HepG2 (cell line): ENCODE data around the gene MRPS5. TPM values are rescaled to one million over a fixed set of nuclear protein-coding genes. Genes with fewer than 3 reads are reported as not detected.

ENCODE experiments used
- DNMT1 ChIP-seq: sonication (generic); formaldehyde crosslinking; IDR thresholded peaks from 2 replicates; pipeline ENCODE4 v1.5.1; 2020; ENCODE audit warnings: mild to moderate bottlenecking, missing genetic modification reagents
- FOXA1 ChIP-seq, 2 experiments: fragments of 450-650 bp in 1 of 2; sonication (generic) in 1 of 2; formaldehyde crosslinking in 1 of 2; IDR thresholded peaks; 2 replicates each; pipeline versions ENCODE4 v1.4.0 to v1.6.1; 2016 to 2020; ENCODE audit warnings: missing genetic modification reagents in 1 of 2
- GPN1 ChIP-seq: sonication (generic); formaldehyde crosslinking; IDR thresholded peaks from 2 replicates; pipeline ENCODE4 v1.5.1; 2020; ENCODE audit warnings: missing genetic modification reagents, borderline replicate concordance
- HMG20A ChIP-seq: IDR thresholded peaks from 2 replicates; pipeline ENCODE4 v1.6.1; 2016; ENCODE audit warnings: borderline replicate concordance
- KAT2B ChIP-seq: fragments of 150-350 bp; IDR thresholded peaks from 2 replicates; pipeline ENCODE4 v1.6.1; 2014; ENCODE audit warnings: low read depth, low read length, borderline replicate concordance
- KLF15 ChIP-seq: sonication (generic); formaldehyde crosslinking; IDR thresholded peaks from 2 replicates; pipeline ENCODE4 v1.8.1; 2023; ENCODE audit warnings: borderline replicate concordance, mild to moderate bottlenecking, inconsistent platforms, missing genetic modification reagents, mixed read lengths
- MED8 ChIP-seq: sonication (generic); formaldehyde crosslinking; IDR thresholded peaks from 2 replicates; pipeline ENCODE4 v1.8.1; 2023; ENCODE audit warnings: mild to moderate bottlenecking, missing genetic modification reagents; ENCODE audit not compliant: insufficient replicate concordance
- MTF2 ChIP-seq: sonication (generic); formaldehyde crosslinking; IDR thresholded peaks from 2 replicates; pipeline ENCODE4 v1.5.0; 2020; ENCODE audit warnings: missing genetic modification reagents, borderline replicate concordance
- PPARG ChIP-seq: conservative IDR thresholded peaks from 2 replicates; pipeline ENCODE4 v1.6.1; 2016; ENCODE audit warnings: missing biosample characterization, missing genetic modification reagents
- RAD21 ChIP-seq: fragments of 450-650 bp; formaldehyde crosslinking; IDR thresholded peaks from 2 replicates; pipeline ENCODE4 v1.5.0; 2020; ENCODE audit warnings: mild to moderate bottlenecking
- RCOR2 ChIP-seq: IDR thresholded peaks from 2 replicates; pipeline ENCODE4 v1.6.1; 2016; ENCODE audit warnings: missing biosample characterization, missing genetic modification reagents
- RFXAP ChIP-seq: sonication (generic); formaldehyde crosslinking; IDR thresholded peaks from 2 replicates; pipeline ENCODE4 v1.4.0; 2020; ENCODE audit warnings: missing genetic modification reagents, borderline replicate concordance
- TOE1 ChIP-seq: sonication (generic); formaldehyde crosslinking; IDR thresholded peaks from 2 replicates; pipeline ENCODE4 v1.4.0; 2020; ENCODE audit warnings: mild to moderate bottlenecking, missing genetic modification reagents
- TP53 ChIP-seq: sonication (generic); formaldehyde crosslinking; conservative IDR thresholded peaks from 2 replicates; pipeline ENCODE4 v1.4.0; 2020; ENCODE audit warnings: missing genetic modification reagents
- ZFY ChIP-seq: sonication (generic); formaldehyde crosslinking; IDR thresholded peaks from 2 replicates; pipeline ENCODE4 v1.4.0; 2020; ENCODE audit warnings: missing genetic modification reagents
- ZMYM4 ChIP-seq: sonication (generic); formaldehyde crosslinking; IDR thresholded peaks from 2 replicates; pipeline ENCODE4 v1.8.1; 2023; ENCODE audit warnings: mild to moderate bottlenecking, missing genetic modification reagents
- ZNF263 ChIP-seq: sonication (generic); formaldehyde crosslinking; IDR thresholded peaks from 2 replicates; pipeline ENCODE4 v1.4.0; 2020; ENCODE audit warnings: missing genetic modification reagents
- ZNF414 ChIP-seq: sonication (generic); formaldehyde crosslinking; IDR thresholded peaks from 2 replicates; pipeline ENCODE4 v1.5.0; 2020; ENCODE audit warnings: missing genetic modification reagents
- ZNF530 ChIP-seq: sonication (generic); formaldehyde crosslinking; IDR thresholded peaks from 2 replicates; pipeline ENCODE4 v1.5.0; 2020; ENCODE audit warnings: low read depth, mild to moderate bottlenecking, missing genetic modification reagents
- ZNF816 ChIP-seq: sonication (generic); formaldehyde crosslinking; IDR thresholded peaks from 2 replicates; pipeline ENCODE4 v1.8.0; 2022; ENCODE audit warnings: missing genetic modification reagents, mild to moderate bottlenecking, borderline replicate concordance
- polyA plus RNA-seq, 8 experiments: library from polyadenylated mRNA; depleted of rRNA in 3 of 8; stranded (reverse) in 7 of 8; unstranded in 1 of 8; fragments of >200 nt; fragmentation: Illumina TruSeq in 4 of 8; extraction: Trizol in 4 of 8; gene quantifications; 2 replicates each; pipeline versions ENCODE4 v1.2.1 to v1.2.3, GENCODE V29; 2011 to 2016; ENCODE audit warnings: low read depth in 4 of 8, missing spikeins in 1 of 8, mixed read lengths in 1 of 8; ENCODE audit not compliant: insufficient read depth in 1 of 8
- total RNA-seq, 5 experiments: library from RNA; depleted of rRNA; stranded (reverse); fragments of >200 nt; fragmentation: Illumina TruSeq; extraction: Trizol; gene quantifications; 2 replicates each; pipeline ENCODE4 v1.2.3, GENCODE V29; 2016; ENCODE audit warnings: low read depth in 1 of 5
- TF ChIP-seq, protein P1 (sequence below): sonication (generic); formaldehyde crosslinking; IDR thresholded peaks from 2 replicates; pipeline ENCODE4 v1.8.0; 2022; ENCODE audit warnings: low read depth, missing genetic modification reagents
- TF ChIP-seq, protein P2 (sequence below): sonication (generic); formaldehyde crosslinking; IDR thresholded peaks from 2 replicates; pipeline ENCODE4 v1.9.0; 2022; ENCODE audit warnings: missing genetic modification reagents, mild to moderate bottlenecking, borderline replicate concordance
- TF ChIP-seq, protein P3 (sequence below): IDR thresholded peaks from 2 replicates; pipeline ENCODE4 v1.6.1; 2016
- TF ChIP-seq, protein P4 (sequence below): sonication (generic); formaldehyde crosslinking; IDR thresholded peaks from 2 replicates; pipeline ENCODE4 v1.4.0; 2020; ENCODE audit warnings: low read depth, mild to moderate bottlenecking, missing genetic modification reagents

Gene MRPS5
- total and polyA plus RNA-seq, 2 of the 13 experiments (the other 11 are each of a cell fraction or from before 2014, with no cell fraction given) = 98.8 to 134 TPM

DNA sequence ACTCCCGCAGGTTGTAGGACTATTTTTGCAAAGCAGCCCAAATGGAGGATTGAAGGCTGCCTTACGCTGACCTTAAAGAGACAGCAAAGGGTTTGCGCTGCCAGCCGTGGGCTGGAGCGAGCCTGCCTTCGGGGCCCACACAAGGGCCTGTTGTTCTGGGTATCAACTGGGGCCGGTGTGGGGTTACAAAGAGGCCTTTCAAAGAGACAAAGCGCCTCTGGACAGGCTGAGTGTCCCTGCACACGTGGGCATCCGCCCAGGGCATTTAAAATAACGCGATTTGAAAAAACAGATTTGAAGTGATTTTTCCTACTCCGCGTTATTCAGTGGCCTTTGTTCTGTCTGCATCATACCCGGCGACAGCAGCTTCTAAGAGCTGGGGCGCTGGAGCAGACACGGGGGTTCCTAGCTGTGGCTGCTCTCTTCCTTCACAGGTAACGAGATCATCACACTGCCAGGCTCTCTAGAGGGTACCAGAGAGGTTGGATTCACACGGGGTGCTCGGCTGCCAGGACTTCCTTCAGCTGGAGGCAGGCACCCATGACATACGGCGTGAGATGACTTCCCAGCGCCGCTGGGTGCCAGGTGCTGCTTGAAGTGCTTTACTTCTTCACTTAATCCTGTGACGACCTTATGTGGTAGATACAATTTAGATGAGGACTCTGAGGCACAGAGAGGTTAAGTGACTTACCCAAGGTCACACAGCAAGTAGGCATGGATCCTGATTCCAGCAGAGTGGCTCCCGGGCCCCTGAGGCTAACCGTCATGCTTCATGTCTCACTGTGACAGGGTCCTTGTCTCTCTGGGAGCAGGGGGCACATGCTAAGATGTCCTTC lies 63.9 kb downstream of the MRPS5 start (continued):
- TF ChIP-seq, protein P1, sequence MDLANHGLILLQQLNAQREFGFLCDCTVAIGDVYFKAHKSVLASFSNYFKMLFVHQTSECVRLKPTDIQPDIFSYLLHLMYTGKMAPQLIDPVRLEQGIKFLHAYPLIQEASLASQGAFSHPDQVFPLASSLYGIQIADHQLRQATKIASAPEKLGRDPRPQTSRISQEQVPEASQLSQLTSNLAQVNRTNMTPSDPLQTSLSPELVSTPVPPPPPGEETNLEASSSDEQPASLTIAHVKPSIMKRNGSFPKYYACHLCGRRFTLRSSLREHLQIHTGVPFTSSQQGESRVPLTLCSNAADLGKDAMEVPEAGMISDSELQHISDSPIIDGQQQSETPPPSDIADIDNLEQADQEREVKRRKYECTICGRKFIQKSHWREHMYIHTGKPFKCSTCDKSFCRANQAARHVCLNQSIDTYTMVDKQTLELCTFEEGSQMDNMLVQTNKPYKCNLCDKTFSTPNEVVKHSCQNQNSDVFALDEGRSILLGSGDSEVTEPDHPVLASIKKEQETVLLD (CRISPR knock-in tag) = no peak
- TF ChIP-seq HMG20A (0 out of 2 replicates have a peak, but pooled peaks have one; percentile 19), DNMT1 (CRISPR knock-in tag) (peak; percentile 36; the same call in 1 of the 2 replicates), PPARG (CRISPR knock-in tag) (no peak), RCOR2 (CRISPR knock-in tag) (peak; percentile 60; the same call in 1 of the 2 replicates), ZNF263 (CRISPR knock-in tag) (no peak; the same call in 1 of the 2 replicates), ZFY (CRISPR knock-in tag) (no peak), ZMYM4 (no peak), TP53 (CRISPR knock-in tag) (no peak), KAT2B (no peak), FOXA1 (IDR thresholded peaks at IDR 0.05) (no peak), FOXA1 (CRISPR knock-in tag; IDR thresholded peaks at IDR 0.05) (no peak), TOE1 (CRISPR knock-in tag) (no peak), RAD21 (CRISPR knock-in tag) (no peak), MTF2 (CRISPR knock-in tag) (no peak), GPN1 (CRISPR knock-in tag) (no peak), ZNF816 (CRISPR knock-in tag) (no peak), KLF15 (CRISPR knock-in tag) (no peak), ZNF530 (CRISPR knock-in tag) (no peak), MED8 (CRISPR knock-in tag) (no peak), ZNF414 (CRISPR knock-in tag) (no peak), RFXAP (CRISPR knock-in tag) (no peak)
- TF ChIP-seq, protein P2, sequence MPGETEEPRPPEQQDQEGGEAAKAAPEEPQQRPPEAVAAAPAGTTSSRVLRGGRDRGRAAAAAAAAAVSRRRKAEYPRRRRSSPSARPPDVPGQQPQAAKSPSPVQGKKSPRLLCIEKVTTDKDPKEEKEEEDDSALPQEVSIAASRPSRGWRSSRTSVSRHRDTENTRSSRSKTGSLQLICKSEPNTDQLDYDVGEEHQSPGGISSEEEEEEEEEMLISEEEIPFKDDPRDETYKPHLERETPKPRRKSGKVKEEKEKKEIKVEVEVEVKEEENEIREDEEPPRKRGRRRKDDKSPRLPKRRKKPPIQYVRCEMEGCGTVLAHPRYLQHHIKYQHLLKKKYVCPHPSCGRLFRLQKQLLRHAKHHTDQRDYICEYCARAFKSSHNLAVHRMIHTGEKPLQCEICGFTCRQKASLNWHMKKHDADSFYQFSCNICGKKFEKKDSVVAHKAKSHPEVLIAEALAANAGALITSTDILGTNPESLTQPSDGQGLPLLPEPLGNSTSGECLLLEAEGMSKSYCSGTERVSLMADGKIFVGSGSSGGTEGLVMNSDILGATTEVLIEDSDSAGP = peak; percentile 95
- TF ChIP-seq, protein P3, sequence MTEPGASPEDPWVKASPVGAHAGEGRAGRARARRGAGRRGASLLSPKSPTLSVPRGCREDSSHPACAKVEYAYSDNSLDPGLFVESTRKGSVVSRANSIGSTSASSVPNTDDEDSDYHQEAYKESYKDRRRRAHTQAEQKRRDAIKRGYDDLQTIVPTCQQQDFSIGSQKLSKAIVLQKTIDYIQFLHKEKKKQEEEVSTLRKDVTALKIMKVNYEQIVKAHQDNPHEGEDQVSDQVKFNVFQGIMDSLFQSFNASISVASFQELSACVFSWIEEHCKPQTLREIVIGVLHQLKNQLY (CRISPR knock-in tag) = no peak
- TF ChIP-seq, protein P4, sequence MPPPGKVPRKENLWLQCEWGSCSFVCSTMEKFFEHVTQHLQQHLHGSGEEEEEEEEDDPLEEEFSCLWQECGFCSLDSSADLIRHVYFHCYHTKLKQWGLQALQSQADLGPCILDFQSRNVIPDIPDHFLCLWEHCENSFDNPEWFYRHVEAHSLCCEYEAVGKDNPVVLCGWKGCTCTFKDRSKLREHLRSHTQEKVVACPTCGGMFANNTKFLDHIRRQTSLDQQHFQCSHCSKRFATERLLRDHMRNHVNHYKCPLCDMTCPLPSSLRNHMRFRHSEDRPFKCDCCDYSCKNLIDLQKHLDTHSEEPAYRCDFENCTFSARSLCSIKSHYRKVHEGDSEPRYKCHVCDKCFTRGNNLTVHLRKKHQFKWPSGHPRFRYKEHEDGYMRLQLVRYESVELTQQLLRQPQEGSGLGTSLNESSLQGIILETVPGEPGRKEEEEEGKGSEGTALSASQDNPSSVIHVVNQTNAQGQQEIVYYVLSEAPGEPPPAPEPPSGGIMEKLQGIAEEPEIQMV (CRISPR knock-in tag) = no peak
